ENCODE results near the gene NEK6. TPM values are rescaled to one million over a fixed set of nuclear protein-coding genes. Genes with fewer than 3 reads are reported as not detected.

The NEK6 gene
- total RNA-seq, 2 donors from 2014 or later = 77.8 to 83.4 TPM

DNA sequence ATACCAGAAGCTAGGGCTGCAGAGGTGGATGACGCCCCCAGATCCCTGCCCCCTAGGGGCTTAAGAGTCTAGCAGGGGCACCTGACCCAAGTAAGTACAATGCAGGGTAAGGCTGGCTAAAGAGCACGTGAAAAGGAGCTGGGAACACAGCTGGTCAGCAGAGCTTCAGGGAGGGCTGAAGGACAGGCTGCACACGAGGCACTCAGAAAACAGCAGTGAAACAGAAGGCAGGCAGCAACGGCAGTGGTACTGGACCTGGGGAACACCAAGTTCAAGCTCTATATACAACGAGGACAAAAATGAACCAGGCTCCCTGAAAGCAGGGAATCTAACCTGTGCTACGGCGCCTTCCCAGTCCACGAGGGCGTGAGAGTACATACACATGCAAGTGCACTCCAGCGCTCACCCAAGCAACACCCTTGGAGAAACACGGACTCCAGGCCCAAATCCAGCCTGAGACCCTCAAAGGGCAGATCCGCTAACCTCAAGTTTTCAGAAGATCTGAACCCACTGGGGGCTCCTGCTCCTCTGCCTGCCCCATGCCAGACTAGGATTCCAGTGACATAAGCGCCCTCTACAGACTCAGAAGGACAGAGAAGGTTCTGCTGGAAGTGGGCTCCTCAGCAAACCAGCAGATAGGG, 100.1 kb downstream of the NEK6 start:
- no peak for DNase-seq
- TF ChIP-seq CTCF (IDR thresholded peaks at IDR 0.05) = no peak
- H3K4me3 ChIP-seq = no peak overlapping the region
- intact Hi-C loops (cut with DNase I) = no loop called here
- no peaks in the 10 kb centered on the region for H3K27me3 ChIP-seq
- no peaks in the 10 kb centered on the region for H3K36me3 ChIP-seq
- no peaks in the 10 kb centered on the region for H3K4me1 ChIP-seq
- no peaks in the 10 kb centered on the region for H3K9me3 ChIP-seq
- H3K9ac ChIP-seq (ENCODE audit: low read depth in 2 of 2, low read length in 2 of 2) = no peak overlapping the region
- no peak overlapping the region for H3K27ac ChIP-seq

DNA sequence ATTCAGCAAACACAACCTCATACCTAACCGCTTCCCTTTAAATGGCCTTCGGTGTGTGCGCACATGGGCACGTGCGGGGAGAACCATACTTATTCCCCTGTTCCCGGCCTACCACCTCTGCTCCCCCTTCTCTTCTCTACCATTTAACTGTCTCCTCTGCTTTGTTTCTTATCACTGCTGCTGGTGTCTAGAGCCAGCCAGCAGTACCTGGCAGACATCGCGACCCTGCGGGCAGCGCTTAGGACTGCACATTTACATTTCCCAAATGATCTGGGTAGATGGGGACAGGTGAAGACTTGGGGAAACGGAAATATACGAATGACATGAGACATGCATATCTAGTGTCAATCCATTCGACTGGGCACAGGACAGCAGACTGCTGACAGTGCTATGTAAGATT, 100.9 kb downstream of the NEK6 start:
- H3K27ac ChIP-seq = no peak overlapping the region
- no peak overlapping the region for H3K9ac ChIP-seq (ENCODE audit: low read depth in 2 of 2, low read length in 2 of 2)
- TF ChIP-seq CTCF (IDR thresholded peaks at IDR 0.05) = no peak
- intact Hi-C loops (cut with DNase I) = no loop called here
- DNase-seq = no peak
- no peaks in the 10 kb centered on the region for H3K4me1 ChIP-seq
- H3K4me3 ChIP-seq = no peak overlapping the region
- H3K9me3 ChIP-seq = no peaks in the 10 kb centered on the region
- H3K27me3 ChIP-seq = no peaks in the 10 kb centered on the region
- H3K36me3 ChIP-seq = no peaks in the 10 kb centered on the region

DNA sequence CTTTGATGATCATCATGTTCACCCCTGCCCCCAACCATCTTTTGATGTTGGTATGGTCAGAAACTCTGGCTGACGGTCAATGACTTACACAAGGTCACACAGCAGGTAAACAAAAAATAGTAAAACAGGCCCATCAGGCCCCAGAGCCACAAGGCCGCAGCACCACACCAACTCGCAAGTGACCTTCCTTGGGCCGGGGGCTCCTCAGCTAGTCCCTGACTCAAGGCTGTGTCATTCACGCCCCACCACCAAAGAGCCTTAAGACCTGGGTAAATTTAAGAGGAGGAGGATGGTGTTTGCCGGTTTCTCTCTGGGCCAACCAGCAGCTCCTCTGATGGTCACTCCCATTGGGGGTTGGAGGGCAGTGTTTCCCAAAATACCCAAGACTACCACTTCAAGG, 101.7 kb downstream of the NEK6 start:
- H3K9me3 ChIP-seq = no peaks in the 10 kb centered on the region
- H3K27ac ChIP-seq = no peak overlapping the region
- H3K27me3 ChIP-seq = no peaks in the 10 kb centered on the region
- no peaks in the 10 kb centered on the region for H3K4me1 ChIP-seq
- DNase-seq = no peak
- H3K36me3 ChIP-seq = no peaks in the 10 kb centered on the region
- intact Hi-C loops (cut with DNase I) = no loop called here
- H3K9ac ChIP-seq (ENCODE audit: low read depth in 2 of 2, low read length in 2 of 2) = no peak overlapping the region
- no peak for TF ChIP-seq CTCF (IDR thresholded peaks at IDR 0.05)
- no peak overlapping the region for H3K4me3 ChIP-seq

GRCh38 chr9:124359855-124360678, 102.3 kb downstream of the NEK6 start:
- TF ChIP-seq CTCF (IDR thresholded peaks at IDR 0.05) = no peak
- intact Hi-C loops (cut with DNase I) = no loop called here
- no peak overlapping the region for H3K27ac ChIP-seq

DNA sequence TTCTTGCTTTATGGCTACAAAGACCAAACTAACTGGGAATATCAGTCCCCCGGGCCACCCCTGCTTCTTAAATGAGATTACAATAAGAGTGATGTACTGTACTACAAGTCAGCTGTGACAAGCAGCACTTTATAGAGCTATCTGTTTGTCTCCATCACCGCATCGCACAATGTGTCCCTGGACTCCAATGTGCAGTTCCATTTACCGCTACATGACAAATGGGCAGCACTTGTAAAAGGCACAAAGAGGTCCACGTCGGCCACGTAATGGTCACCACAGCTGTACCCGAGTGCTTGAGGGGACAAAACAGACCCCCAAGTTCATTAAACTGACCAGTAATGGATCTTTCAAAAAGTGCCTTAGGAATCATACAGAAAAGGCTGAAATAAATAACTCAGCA, 103.4 kb downstream of the NEK6 start:
- Histone ChIP-seq H3K27ac (no peak overlapping the region), H3K9me3 (no peaks in the 10 kb centered on the region), H3K9ac (ENCODE audit: low read depth in 2 of 2, low read length in 2 of 2) (no peak overlapping the region), H3K4me1 (no peaks in the 10 kb centered on the region), H3K27me3 (no peaks in the 10 kb centered on the region), H3K36me3 (no peaks in the 10 kb centered on the region), H3K4me3 (no peak overlapping the region)
- TF ChIP-seq CTCF (IDR thresholded peaks at IDR 0.05) = no peak
- no peak for DNase-seq
- intact Hi-C loops (cut with DNase I) = no loop called here

More at GRCh38 chr9:124359855-124360678, 102.3 kb downstream of the NEK6 start:
- Histone ChIP-seq H3K36me3 (no peaks in the 10 kb centered on the region), H3K4me3 (no peak overlapping the region), H3K9me3 (no peaks in the 10 kb centered on the region), H3K27me3 (no peaks in the 10 kb centered on the region), H3K9ac (ENCODE audit: low read depth in 2 of 2, low read length in 2 of 2) (no peak overlapping the region), H3K4me1 (no peaks in the 10 kb centered on the region)
- DNase-seq = no peak

All from colonic mucosa (tissue), 4 donors.